Esophagus squamous epithelium (tissue), 5 donors: Measurements from ENCODE around the gene TTC28. TPM values are rescaled to one million over a fixed set of nuclear protein-coding genes. Genes with fewer than 3 reads are reported as not detected.
A peak's percentile ranks its signal among the peaks of the same experiment; 100 is the strongest.

Source experiments
- DNase-seq: peaks from one replicate; lab custom pipeline; 2025; lab: John Stamatoyannopoulos, UW
- H3K27ac ChIP-seq, 4 donors: fragments of 200-600 bp; sonication (generic); one replicate each; pipeline ENCODE4 v1.5.1; 2016 to 2019; ENCODE audit warnings: mild to moderate bottlenecking in 1 of 4
- H3K27me3 ChIP-seq, 4 donors: fragments of 200-600 bp; sonication (generic); 1 replicate in 3 of 4; 2 replicates in 1 of 4; pipeline versions ENCODE4 v1.5.1 to v1.6.0; 2017 to 2021; ENCODE audit warnings: antibody characterized with exemption in 1 of 4
- H3K36me3 ChIP-seq, 3 donors: fragments of 200-600 bp; sonication (generic); one replicate each; pipeline ENCODE4 v1.5.1; 2016 to 2019
- H3K4me1 ChIP-seq, 3 donors: fragments of 200-600 bp; sonication (generic); one replicate each; pipeline ENCODE4 v1.5.1; 2017 to 2019
- H3K4me3 ChIP-seq, 4 donors: fragments of 200-600 bp; sonication (generic); 1 replicate in 3 of 4; 2 replicates in 1 of 4; pipeline ENCODE4 v1.5.1; 2016 to 2019; ENCODE audit warnings: mild to moderate bottlenecking in 2 of 4, moderate library complexity in 1 of 4
- H3K9me3 ChIP-seq, 3 donors: fragments of 200-600 bp; sonication (generic); one replicate each; pipeline ENCODE4 v1.5.1; 2016 to 2019
- POLR2A ChIP-seq, 4 donors: fragments of 450-650 bp; IDR thresholded peaks; one replicate each; pipeline ENCODE4 v1.6.1; 2017; ENCODE audit warnings: antibody characterized with exemption in 4 of 4, mild to moderate bottlenecking in 4 of 4, moderate library complexity in 3 of 4
- WGBS, 2 donors: methylation state at CpG; one replicate each; pipeline ENCODE4 v1.1.5; 2018; 5-methylcytosine and 5-hydroxymethylcytosine counted together
- intact Hi-C: fragments of 100-400 bp; cut with DNase I; formaldehyde crosslinking; loops from one replicate; pipeline ENCODE4 v1.15.0; 2022
- total RNA-seq, 4 donors: library from RNA; depleted of rRNA; stranded (reverse); fragments of >200 nt; gene quantifications; one replicate each; pipeline ENCODE4 v1.1.0, GENCODE V29; 2016
- TF ChIP-seq, protein P1 (sequence below), 6 experiments: fragments of 450-650 bp in 4 of 6; fragments of 200-600 bp in 2 of 6; sonication (generic) in 2 of 6; IDR thresholded peaks; one replicate each; pipeline ENCODE4 v1.5.1; 2016 to 2019; ENCODE audit warnings: antibody characterized with exemption in 6 of 6, mild to moderate bottlenecking in 4 of 6, moderate library complexity in 4 of 6
- donor health status: DM: yes; HTN: yes; CAD: no.

TTC28 gene
- total RNA-seq, 4 donors from 2014 or later = 6.0 to 21.4 (median 7.7) TPM

DNA sequence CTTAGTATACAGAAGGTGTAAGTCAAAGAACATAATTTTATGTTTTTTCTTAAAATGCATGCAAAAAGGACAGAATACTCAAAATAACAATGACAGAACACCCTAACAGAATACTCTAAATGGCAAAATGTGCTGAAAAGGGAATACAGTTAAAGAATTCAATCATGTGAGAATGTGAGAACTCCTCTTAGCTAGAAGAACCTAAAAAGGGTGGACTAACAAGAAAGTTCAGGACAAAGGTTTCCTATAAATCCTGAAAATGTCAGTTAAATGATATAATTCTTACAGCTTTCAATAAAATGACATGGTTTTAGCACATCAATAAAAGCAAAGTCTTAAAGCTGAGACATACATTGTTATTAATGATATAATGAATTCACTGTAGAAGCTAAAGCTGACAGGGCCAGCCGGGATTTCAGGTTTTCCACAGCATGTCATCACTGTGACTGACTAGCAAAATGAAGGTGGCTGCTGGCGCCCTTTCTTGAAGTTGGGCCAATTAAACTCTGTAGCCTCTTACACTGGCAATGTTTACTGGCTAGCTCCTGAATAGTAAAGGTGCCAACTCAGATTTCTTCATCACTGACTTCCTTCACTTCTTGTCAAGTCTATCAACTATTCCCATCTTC lies 244.4 kb downstream of the TTC28 start:
- WGBS, 2 donors = 42 to 51% methylated on average over 2 of the region's 2 CpGs
- DNase-seq = no peak
- Histone ChIP-seq H3K27ac (peak overlapping the region in 1 of 4 donors; percentile 31), H3K4me3 (no peak overlapping the region), H3K9me3 (no peaks in the 10 kb centered on the region), H3K27me3 (no peaks in the 10 kb centered on the region), H3K4me1 (peaks cover 0 to 74% (median 3%) of the 10 kb centered on the region in 3 donors), H3K36me3 (no peaks in the 10 kb centered on the region)
- no peak for TF ChIP-seq POLR2A (IDR thresholded peaks at IDR 0.05)
- TF ChIP-seq, protein P1, sequence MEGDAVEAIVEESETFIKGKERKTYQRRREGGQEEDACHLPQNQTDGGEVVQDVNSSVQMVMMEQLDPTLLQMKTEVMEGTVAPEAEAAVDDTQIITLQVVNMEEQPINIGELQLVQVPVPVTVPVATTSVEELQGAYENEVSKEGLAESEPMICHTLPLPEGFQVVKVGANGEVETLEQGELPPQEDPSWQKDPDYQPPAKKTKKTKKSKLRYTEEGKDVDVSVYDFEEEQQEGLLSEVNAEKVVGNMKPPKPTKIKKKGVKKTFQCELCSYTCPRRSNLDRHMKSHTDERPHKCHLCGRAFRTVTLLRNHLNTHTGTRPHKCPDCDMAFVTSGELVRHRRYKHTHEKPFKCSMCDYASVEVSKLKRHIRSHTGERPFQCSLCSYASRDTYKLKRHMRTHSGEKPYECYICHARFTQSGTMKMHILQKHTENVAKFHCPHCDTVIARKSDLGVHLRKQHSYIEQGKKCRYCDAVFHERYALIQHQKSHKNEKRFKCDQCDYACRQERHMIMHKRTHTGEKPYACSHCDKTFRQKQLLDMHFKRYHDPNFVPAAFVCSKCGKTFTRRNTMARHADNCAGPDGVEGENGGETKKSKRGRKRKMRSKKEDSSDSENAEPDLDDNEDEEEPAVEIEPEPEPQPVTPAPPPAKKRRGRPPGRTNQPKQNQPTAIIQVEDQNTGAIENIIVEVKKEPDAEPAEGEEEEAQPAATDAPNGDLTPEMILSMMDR (IDR thresholded peaks at IDR 0.05) = no peak
- intact Hi-C loops = no loop called here

DNA sequence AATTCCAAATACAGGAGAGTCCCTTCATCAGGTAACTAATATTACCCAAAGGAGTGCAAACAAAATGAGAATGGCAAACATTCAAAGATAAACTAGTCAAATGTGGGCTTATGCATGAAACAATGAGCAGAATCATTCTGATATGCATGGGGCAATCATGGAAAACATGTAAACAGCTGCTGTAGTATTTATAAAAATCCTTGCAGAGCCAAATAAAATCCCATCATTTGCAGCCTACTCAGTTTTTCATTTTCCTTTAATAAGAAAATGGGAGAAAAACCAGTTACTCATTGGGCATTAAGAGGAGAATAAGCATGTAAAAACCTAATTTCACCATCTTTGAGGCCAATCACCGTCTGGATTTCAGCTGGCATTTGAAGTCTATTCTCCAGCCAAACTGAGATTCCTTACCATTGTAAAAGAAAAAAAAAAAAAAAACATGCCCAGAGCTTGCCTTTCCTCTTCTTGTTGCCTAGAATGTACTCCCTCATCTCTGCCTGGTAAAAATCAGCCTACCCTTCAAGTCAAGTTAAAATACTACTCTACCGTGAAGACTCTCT lies 249.1 kb downstream of the TTC28 start:
- Histone ChIP-seq H3K9me3 (no peaks in the 10 kb centered on the region), H3K27ac (no peak overlapping the region), H3K27me3 (no peaks in the 10 kb centered on the region), H3K4me1 (peaks cover 0 to 33% (median 3%) of the 10 kb centered on the region in 3 donors), H3K4me3 (no peak overlapping the region), H3K36me3 (no peaks in the 10 kb centered on the region)
- intact Hi-C loops = no loop called here
- no peak for TF ChIP-seq POLR2A (IDR thresholded peaks at IDR 0.05)
- TF ChIP-seq, protein P1 (IDR thresholded peaks at IDR 0.05) = no peak
- 18 to 29% methylated on average over 2 of the region's 2 CpGs for WGBS, 2 donors
- no peak for DNase-seq

DNA sequence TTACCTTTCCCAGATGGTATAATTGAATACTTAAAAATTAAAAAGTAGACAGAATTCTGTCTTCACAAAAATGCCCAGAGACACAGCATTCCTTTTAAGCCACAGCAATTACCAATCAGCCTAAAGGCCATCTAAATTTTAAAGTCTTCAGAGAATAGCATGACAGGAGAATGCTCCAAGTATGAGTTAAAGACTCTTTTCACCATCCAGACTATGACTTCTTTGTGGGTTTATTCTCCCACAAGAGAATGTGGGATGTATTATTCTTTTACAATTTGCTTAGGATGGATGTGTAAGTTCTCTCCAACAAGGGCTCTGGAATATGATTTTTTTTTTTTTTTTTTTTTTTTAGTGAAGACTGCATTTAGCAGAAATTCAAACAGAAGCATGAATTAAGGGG lies 249.9 kb downstream of the TTC28 start:
- intact Hi-C loops = no loop called here

DNA sequence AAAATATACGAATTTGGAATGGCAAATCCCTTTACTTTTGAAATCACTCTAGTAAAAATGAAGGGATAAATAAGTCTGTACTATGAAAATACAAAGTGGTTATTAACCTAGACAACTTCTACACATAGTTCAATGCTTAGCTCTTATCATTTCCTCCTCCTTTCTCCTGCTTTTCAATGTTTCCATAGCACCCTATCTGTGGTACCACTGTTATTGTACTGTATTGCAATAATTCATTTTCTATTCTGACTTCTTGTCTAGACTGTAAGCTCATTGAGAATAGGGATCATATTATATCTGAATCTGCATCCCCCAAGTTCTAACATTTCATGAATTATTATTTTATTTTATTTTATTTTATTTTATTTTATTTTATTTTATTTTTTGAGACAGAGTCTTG lies 251.4 kb downstream of the TTC28 start:
- peaks cover 0 to 20% (median 3%) of the 10 kb centered on the region in 3 donors for H3K4me1 ChIP-seq
- H3K27me3 ChIP-seq = no peaks in the 10 kb centered on the region
- DNase-seq = no peak
- no peak overlapping the region for H3K4me3 ChIP-seq
- no peaks in the 10 kb centered on the region for H3K36me3 ChIP-seq
- no peak overlapping the region for H3K27ac ChIP-seq
- intact Hi-C loops = no loop called here
- H3K9me3 ChIP-seq = no peaks in the 10 kb centered on the region
- WGBS, 2 donors = 71 to 79% methylated on average over 1 of the region's 1 CpG
- TF ChIP-seq, protein P1 (IDR thresholded peaks at IDR 0.05) = no peak
- no peak for TF ChIP-seq POLR2A (IDR thresholded peaks at IDR 0.05)

More for the DNA sequence above, 249.9 kb downstream of the TTC28 start:
- Histone ChIP-seq H3K4me3 (no peak overlapping the region), H3K4me1 (peaks cover 0 to 29% (median 3%) of the 10 kb centered on the region in 3 donors), H3K27ac (no peak overlapping the region), H3K27me3 (no peaks in the 10 kb centered on the region), H3K9me3 (no peaks in the 10 kb centered on the region), H3K36me3 (no peaks in the 10 kb centered on the region)
- TF ChIP-seq POLR2A (IDR thresholded peaks at IDR 0.05) = no peak
- TF ChIP-seq, protein P1 (IDR thresholded peaks at IDR 0.05) = no peak
- no peak for DNase-seq

DNA sequence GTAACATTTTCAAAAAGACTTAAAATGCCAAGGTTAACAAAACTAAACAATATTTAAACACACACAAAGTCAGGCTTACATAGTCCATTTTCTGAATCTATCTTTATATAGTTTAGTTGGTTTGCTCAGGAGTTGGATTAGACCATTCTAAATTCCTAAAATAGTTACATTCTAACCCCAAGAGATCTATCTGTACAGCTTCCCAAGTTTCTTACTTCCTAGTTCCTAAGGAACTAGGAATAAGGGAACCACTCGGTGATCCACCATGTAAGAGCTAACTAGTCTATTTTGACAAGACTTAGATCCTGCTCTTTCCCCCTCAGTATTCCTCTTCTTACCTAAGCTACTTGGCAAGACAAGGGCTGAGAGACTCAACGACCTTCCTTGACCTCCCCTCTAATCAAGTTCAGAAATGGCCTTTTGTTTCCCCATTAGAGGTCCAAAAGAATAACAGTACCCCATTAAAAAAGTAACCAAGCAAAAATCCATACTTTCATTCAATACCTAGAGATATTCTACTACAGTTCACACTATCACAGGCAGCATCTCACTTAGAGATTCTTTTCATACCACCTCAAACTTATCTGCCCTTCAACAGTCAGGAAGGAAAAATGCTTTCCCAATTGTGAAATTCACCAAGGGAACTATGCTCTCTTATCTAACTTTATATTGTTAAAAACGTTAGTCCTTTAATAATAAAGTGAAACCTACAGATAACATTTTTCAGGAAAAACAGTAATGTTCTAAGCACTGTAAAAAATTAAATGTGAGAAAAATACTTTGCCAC lies 253.1 kb downstream of the TTC28 start:
- H3K36me3 ChIP-seq = no peaks in the 10 kb centered on the region
- TF ChIP-seq, protein P1 (IDR thresholded peaks at IDR 0.05) = no peak
- no peak for TF ChIP-seq POLR2A (IDR thresholded peaks at IDR 0.05)
- WGBS, 2 donors = 53 to 63% methylated on average over 3 of the region's 3 CpGs

More for the DNA sequence above, 253.1 kb downstream of the TTC28 start:
- no peaks in the 10 kb centered on the region for H3K9me3 ChIP-seq
- no peak for DNase-seq
- H3K4me1 ChIP-seq = peaks cover 0 to 18% (median 3%) of the 10 kb centered on the region in 3 donors
- no peaks in the 10 kb centered on the region for H3K27me3 ChIP-seq
- intact Hi-C loops = no loop called here
- H3K27ac ChIP-seq = no peak overlapping the region
- no peak overlapping the region for H3K4me3 ChIP-seq
